ENCODE data around the gene C18orf54. TPM values are rescaled to one million over a fixed set of nuclear protein-coding genes. Genes with fewer than 3 reads are reported as not detected.
A peak's percentile ranks its signal among the peaks of the same experiment; 100 is the strongest.

C18orf54 gene
- total and polyA plus RNA-seq, 2 experiments from 2014 or later = 0.84 to 2.5 TPM

- no peaks in the 10 kb centered on the region for H3K36me3 ChIP-seq
- TF ChIP-seq, protein P1, sequence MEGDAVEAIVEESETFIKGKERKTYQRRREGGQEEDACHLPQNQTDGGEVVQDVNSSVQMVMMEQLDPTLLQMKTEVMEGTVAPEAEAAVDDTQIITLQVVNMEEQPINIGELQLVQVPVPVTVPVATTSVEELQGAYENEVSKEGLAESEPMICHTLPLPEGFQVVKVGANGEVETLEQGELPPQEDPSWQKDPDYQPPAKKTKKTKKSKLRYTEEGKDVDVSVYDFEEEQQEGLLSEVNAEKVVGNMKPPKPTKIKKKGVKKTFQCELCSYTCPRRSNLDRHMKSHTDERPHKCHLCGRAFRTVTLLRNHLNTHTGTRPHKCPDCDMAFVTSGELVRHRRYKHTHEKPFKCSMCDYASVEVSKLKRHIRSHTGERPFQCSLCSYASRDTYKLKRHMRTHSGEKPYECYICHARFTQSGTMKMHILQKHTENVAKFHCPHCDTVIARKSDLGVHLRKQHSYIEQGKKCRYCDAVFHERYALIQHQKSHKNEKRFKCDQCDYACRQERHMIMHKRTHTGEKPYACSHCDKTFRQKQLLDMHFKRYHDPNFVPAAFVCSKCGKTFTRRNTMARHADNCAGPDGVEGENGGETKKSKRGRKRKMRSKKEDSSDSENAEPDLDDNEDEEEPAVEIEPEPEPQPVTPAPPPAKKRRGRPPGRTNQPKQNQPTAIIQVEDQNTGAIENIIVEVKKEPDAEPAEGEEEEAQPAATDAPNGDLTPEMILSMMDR (IDR thresholded peaks at IDR 0.05; ENCODE audit: low read depth, low read length) = no peak
- H3K27me3 ChIP-seq = no peaks in the 10 kb centered on the region
- no peaks in the 10 kb centered on the region for H3K9me3 ChIP-seq (ENCODE audit: low read depth)
- no peak for DNase-seq (ENCODE audit: low read depth in 1 of 2, low spot score in 1 of 2)
- H3K4me1 ChIP-seq (ENCODE audit: low read depth) = no peaks in the 10 kb centered on the region
- H3K27ac ChIP-seq = no peak overlapping the region
- no peak overlapping the region for H3K4me3 ChIP-seq
These were observed 6.5 kb upstream of the C18orf54 start for GRCh38 chr18:54351186-54351585.

- DNase-seq (ENCODE audit: low read depth in 1 of 2, low spot score in 1 of 2) = no peak
- TF ChIP-seq, protein P1 (IDR thresholded peaks at IDR 0.05; ENCODE audit: low read depth, low read length) = no peak
- Histone ChIP-seq H3K4me3 (peak overlapping the region; percentile 81), H3K36me3 (no peaks in the 10 kb centered on the region), H3K4me1 (ENCODE audit: low read depth) (no peaks in the 10 kb centered on the region), H3K9me3 (ENCODE audit: low read depth) (no peaks in the 10 kb centered on the region), H3K27me3 (no peaks in the 10 kb centered on the region), H3K27ac (no peak overlapping the region)
These were observed 535 bp upstream of the C18orf54 start for GRCh38 chr18:54357082-54357659.

GRCh38 chr18:54358495-54359040 lies 862 bp downstream of the C18orf54 start:
- Histone ChIP-seq H3K36me3 (no peaks in the 10 kb centered on the region), H3K27ac (peak overlapping the region; percentile 37), H3K4me3 (peak overlapping the region; percentile 81), H3K9me3 (ENCODE audit: low read depth) (no peaks in the 10 kb centered on the region), H3K27me3 (no peaks in the 10 kb centered on the region), H3K4me1 (ENCODE audit: low read depth) (no peaks in the 10 kb centered on the region)
- TF ChIP-seq, protein P1 (IDR thresholded peaks at IDR 0.05; ENCODE audit: low read depth, low read length) = no peak
- no peak for DNase-seq (ENCODE audit: low read depth in 1 of 2, low spot score in 1 of 2)

DNA sequence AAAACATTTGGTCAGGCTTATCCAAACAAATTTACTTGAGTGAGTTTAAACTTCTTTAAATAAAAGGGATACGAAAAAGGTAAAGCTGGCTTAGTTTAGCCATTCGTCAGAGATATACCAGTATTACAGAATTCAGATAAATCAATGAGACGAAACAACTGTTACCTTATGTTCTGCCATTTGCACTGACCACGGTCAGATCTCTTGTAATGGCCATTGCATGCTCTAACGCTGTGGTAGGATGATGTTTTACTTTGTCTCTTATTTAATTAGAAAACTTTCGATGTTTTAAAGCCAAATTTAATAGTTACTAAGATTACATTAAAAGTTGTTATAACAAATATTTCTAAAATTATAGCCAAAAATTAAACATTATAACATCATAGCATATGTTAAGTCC lies 1.5 kb downstream of the C18orf54 start:
- Histone ChIP-seq H3K27ac (no peak overlapping the region), H3K36me3 (no peaks in the 10 kb centered on the region)
- TF ChIP-seq, protein P1 (IDR thresholded peaks at IDR 0.05; ENCODE audit: low read depth, low read length) = no peak

DNA sequence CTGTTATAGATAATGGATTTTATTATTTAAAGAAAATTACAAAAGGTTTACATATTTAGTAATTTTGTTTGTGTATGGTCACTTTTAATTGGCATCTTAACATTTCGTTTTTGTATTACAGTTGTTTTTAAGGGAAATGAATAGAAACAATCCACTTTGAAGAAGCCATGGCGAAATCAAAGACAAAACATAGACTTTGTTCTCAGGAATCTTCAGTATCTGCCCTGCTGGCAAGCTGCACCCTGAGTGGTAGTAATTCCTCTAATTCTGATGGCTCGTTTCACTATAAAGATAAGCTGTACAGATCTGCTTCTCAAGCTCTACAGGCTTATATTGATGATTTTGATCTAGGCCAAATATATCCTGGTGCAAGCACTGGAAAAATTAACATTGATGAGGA lies 2.7 kb downstream of the C18orf54 start:
- TF ChIP-seq, protein P1 (IDR thresholded peaks at IDR 0.05; ENCODE audit: low read depth, low read length) = no peak
- H3K27me3 ChIP-seq = no peaks in the 10 kb centered on the region
- H3K27ac ChIP-seq = no peak overlapping the region
- H3K4me1 ChIP-seq (ENCODE audit: low read depth) = no peaks in the 10 kb centered on the region
- no peaks in the 10 kb centered on the region for H3K36me3 ChIP-seq
- no peak overlapping the region for H3K4me3 ChIP-seq
- H3K9me3 ChIP-seq (ENCODE audit: low read depth) = no peaks in the 10 kb centered on the region
- DNase-seq (ENCODE audit: low read depth in 1 of 2, low spot score in 1 of 2) = peak in 1 of 2 donors; percentile 34

More for the DNA sequence above, 1.5 kb downstream of the C18orf54 start:
- peak in 1 of 2 donors; percentile 31 for DNase-seq (ENCODE audit: low read depth in 1 of 2, low spot score in 1 of 2)
- Histone ChIP-seq H3K4me1 (ENCODE audit: low read depth) (no peaks in the 10 kb centered on the region), H3K27me3 (no peaks in the 10 kb centered on the region), H3K9me3 (ENCODE audit: low read depth) (no peaks in the 10 kb centered on the region), H3K4me3 (peak overlapping the region; percentile 81)

All from cardiac muscle cell (in vitro differentiated cells and primary cell).